ENCODE measurements around the gene PIGQ.
"Not testable (repeated sequence)": the region's sequence is repeated elsewhere in the genome, so short reads cannot be mapped to it uniquely, and the experiment has no call there.

The PIGQ gene

DNA sequence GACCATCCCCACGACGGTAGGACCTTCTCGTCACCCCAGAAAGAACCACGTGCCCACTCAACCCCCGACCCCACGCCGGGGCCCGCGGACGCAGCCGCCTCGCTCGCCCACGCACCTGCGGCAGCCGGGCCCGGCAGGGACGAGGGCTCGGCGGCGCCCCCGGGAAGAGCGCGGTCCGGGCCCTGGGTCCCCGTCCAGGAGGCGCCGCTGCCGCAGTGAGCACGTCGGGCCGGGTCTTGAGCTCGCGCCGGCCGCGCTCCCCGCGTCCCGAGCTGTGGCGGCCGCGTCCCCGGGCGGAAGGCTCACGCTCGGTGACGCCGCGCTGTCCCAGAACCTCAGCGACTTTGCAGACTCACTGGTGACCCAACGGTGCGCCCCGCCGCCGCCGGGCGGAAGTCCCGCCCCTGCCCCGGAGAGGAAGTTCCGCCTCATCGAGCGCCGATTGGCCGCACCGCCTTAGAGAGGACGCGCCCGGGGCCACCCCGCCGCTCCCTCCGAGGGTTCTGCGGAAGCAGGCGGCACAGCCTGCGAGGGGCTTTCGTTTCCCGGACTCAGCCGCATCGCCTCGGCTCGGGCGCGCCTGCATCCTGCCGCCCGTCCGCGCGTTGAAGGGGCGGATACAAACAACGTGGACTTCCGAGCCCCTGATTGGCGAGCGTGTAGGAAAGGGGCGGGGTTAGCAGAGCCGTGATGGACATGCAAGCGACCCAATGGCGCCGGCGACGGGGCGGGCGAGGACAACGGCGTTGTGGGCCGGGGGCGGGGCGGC lies 19.3 kb downstream of the PIGQ start:
- DNase-seq = peak; percentile 97

GRCh38 chr16:589658-590187 lies 20.0 kb downstream of the PIGQ start, which contains the start of gene RAB40C:
RAB40C (plus strand) TSS chr16:590066; CDS start chr16:590292, 226 bp downstream.
- DNase-seq = peak; percentile 99

DNA sequence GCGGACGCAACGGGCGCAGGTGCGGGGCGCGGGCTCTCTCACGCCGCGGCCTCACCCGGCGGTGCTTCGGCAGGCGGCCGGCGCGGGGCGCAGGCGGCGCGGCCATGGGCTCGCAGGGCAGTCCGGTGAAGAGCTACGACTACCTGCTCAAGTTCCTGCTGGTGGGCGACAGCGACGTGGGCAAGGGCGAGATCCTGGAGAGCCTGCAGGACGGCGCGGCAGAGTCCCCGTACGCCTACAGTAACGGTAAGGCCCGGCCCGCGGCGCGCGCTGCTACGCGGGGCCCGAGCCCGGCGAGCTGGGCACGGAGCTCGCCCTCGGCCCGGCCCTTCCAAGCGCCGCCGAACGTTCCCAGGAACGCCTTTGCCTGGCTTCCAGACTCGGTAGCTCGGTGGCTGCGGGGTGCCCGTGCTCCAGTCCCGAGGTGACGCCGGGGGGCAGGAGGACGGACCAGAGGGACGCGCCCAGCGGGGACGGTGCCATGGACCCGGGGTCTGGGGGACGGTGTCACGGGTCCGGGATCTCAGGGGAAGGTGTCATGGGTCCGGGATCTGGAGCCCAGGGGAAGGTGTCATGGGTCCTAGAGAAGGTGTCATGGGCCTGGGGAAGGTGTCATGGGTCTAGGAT lies 20.5 kb downstream of the PIGQ start:
- DNase-seq = no peak

GRCh38 chr16:590815-591200 lies 21.0 kb downstream of the PIGQ start:
- no peak for DNase-seq

DNA sequence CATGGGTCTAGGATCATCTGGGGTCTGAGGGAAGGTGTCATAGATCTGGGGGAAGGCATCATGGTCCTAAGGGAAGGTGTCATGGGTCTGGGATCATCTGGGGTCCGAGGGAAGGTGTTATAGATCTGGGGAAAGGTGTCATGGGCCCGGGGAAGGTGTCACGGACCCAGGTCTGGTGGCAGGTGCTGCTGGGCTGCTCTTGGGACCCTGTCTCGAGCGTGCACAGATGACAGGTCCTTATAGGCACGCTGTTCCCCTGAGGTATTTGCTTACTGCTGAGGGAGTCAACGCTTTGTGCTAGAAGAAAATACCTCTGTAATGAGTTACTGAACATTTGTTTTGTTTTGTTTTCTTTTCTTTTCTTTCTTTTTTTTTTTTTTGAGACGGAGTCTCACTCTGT lies 21.5 kb downstream of the PIGQ start:
- DNase-seq = no peak

GRCh38 chr16:591892-592517 lies 22.2 kb downstream of the PIGQ start:
- DNase-seq = no peak

- peak; percentile 87 for DNase-seq
These were observed 22.9 kb downstream of the PIGQ start for GRCh38 chr16:592518-593306.

DNA sequence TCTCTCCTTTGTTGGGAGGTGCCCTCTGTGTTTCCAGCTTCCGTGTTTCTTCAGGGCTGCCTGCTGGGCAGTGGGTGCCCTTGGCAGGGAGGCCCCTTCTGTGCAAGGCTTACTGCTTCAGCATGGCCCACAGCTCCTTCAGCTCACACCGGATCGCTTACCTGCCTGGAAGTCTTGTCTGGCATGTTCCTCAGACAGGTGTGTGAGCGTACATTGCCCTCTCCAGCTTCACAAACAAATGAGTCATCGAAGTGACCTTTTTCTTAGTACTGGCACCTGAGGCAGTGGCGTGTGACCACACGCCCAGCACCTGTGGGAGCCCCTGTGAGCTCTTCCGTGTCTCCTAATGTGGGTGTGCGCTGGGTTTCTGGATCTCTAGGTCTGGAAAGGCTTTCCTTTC lies 23.6 kb downstream of the PIGQ start:
- DNase-seq = no peak

GRCh38 chr16:593807-594206 lies 24.0 kb downstream of the PIGQ start:
- DNase-seq = no peak

DNA sequence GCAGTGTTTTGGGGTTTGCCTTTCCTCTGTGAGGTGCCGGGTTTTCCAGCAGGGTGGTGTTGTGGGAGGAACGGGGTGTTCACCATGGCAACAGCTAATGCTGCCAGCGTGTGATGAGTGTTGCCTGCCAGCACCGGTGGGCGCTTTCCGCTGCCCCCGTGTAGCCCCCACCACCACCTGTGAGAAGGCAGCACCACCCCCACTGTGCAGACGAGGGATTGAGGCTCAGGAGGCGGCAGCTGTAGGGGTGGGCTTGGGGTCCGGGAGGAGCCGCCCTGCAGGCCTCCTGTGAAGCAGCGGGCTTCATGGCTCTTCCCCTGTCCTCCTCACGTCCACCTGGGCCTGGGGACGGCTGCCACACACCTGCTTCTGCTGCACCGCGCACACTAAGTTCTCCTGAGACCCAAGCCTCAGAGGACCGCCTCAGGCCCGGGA lies 25.3 kb downstream of the PIGQ start:
- DNase-seq = no peak

GRCh38 chr16:595942-596735 lies 26.4 kb downstream of the PIGQ start:
- no peak for DNase-seq

DNA sequence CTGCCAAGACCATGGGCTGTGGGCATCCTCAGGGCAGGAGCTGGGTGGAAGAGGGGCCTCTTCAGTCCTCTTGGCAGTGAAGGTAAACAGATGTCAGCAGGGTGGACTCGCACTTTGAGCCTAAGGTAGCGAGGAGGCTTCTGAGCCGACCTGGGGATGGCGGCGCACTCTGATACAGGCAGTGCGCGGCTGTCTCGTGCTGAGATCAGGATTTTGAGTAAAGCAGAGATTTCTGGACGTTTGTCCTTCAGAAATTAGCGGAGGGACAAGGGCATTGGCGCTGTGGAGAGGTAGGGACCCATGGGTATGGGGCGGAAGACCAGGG lies 26.9 kb downstream of the PIGQ start:
- DNase-seq = no peak

DNA sequence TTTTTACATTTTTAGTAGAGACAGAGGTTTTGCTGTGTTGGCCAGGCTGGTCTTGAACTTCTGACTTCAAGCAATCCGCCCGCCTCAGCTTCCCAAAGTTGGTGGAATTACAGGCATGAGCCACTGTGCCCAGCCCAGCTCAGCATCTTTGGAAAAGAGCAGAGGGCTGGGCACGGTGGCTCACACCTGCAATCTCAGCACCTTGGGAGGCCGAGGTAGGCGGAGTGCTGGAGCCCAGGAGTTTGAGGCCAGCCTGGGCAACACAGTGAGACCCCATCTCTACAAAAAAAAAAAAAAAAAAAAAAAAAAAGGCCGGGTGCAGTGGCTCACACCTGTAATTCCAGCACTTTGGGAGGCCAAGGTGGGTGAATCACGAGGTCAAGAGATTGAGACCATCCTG lies 27.9 kb downstream of the PIGQ start:
- DNase-seq = not testable (repeated sequence)

GRCh38 chr16:598823-599739 lies 29.3 kb downstream of the PIGQ start:
- DNase-seq = no peak

DNA sequence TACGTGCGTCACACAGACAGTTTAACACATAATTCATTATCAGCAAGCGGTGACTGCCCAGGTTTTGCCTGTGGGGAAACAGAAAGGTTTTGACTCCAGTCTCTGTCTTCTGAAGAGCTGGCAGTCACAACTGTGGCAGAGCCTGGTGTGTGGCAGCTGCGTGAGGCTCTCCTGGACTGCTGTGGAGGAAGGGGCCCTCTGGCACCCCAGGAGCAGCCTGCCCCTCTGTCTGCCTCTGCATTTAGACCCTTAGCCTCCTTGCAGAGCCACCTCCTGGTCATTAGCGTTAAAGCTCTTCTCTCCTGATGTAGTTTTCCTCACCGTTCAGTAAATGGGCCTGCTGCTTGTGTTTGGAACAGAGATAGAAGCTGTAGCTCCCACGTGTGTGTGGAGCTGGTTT lies 31.0 kb downstream of the PIGQ start:
- DNase-seq = peak; percentile 72

- DNase-seq = no peak
These were observed 34.2 kb downstream of the PIGQ start for GRCh38 chr16:603933-604332.

GRCh38 chr16:606656-607307 lies 37.0 kb downstream of the PIGQ start:
- no peak for DNase-seq

DNA sequence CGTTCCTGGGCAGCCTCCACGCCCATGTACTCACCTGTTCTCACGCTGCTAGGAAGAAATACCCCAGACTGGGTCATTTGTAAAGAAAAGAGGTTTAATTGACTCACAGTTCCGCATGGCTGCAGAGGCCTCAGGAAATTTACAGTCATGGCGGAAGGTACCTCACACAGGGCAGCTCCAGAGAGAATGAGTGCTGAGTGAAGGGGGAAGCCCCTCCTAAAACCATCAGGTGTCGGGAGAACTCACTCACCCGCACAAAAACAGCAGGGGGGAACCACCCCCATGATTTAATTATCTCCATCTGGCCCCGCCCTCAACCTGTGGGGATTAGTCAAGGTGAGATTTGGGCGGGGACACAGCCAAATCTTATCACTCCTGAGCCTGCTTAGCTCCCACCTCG lies 38.3 kb downstream of the PIGQ start:
- no peak for DNase-seq

GRCh38 chr16:609316-609715 lies 39.5 kb downstream of the PIGQ start:
- no peak for DNase-seq

DNA sequence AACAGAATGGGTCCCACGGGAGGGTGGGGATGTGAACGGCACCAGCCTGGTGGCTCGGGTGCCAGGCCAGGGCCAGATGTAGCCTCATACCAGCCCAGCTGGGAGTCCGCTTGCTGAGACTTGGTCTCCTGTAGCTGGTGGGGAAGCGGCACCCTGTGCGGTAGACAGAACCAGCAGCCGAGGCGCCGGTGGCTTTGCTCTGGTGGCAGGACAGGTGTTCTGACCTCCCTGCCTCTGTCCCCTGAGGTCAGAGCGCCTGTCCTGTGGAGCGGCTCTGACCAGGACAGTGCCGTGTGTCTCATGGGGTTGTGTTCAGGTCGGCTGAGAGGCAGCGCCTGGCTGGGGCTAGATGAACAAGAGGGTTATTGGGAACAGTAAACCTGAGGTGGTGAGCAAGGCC lies 40.2 kb downstream of the PIGQ start:
- DNase-seq = no peak

Measured in hematopoietic multipotent progenitor cell treated with erythropoietin and hydrocortisone succinate and interleukin-3 and kit ligand, for 4 days (in vitro differentiated cells).